Mucosa of stomach (tissue), 1 donor: Measurements from ENCODE around the gene MRPL43.
"Not testable (repeated sequence)": the region's sequence is repeated elsewhere in the genome, so short reads cannot be mapped to it uniquely, and the experiment has no call there.

Experiments
- H3K27me3 ChIP-seq: one replicate; pipeline ENCODE4 v1.7.0; 2013; ENCODE audit warnings: mild to moderate bottlenecking, low read length; ENCODE audit not compliant: control insufficient read depth, insufficient read depth
- H3K36me3 ChIP-seq: one replicate; pipeline ENCODE4 v1.7.0; 2013; ENCODE audit warnings: low read length; ENCODE audit not compliant: control insufficient read depth, insufficient read depth
- H3K4me1 ChIP-seq: one replicate; pipeline ENCODE4 v1.7.0; 2013; ENCODE audit warnings: mild to moderate bottlenecking, low read length; ENCODE audit not compliant: control insufficient read depth, insufficient read depth
- H3K4me3 ChIP-seq: one replicate; pipeline ENCODE4 v1.7.0; 2013; ENCODE audit warnings: low read length
- H3K9ac ChIP-seq: one replicate; pipeline ENCODE4 v1.7.0; 2013; ENCODE audit warnings: mild to moderate bottlenecking, low read length, moderate library complexity
- H3K9me3 ChIP-seq: one replicate; pipeline ENCODE4 v1.7.0; 2013; ENCODE audit warnings: mild to moderate bottlenecking, low read length, moderate library complexity; ENCODE audit not compliant: control insufficient read depth
- donor health status: Pancreatic carcinoma.

The MRPL43 gene

DNA sequence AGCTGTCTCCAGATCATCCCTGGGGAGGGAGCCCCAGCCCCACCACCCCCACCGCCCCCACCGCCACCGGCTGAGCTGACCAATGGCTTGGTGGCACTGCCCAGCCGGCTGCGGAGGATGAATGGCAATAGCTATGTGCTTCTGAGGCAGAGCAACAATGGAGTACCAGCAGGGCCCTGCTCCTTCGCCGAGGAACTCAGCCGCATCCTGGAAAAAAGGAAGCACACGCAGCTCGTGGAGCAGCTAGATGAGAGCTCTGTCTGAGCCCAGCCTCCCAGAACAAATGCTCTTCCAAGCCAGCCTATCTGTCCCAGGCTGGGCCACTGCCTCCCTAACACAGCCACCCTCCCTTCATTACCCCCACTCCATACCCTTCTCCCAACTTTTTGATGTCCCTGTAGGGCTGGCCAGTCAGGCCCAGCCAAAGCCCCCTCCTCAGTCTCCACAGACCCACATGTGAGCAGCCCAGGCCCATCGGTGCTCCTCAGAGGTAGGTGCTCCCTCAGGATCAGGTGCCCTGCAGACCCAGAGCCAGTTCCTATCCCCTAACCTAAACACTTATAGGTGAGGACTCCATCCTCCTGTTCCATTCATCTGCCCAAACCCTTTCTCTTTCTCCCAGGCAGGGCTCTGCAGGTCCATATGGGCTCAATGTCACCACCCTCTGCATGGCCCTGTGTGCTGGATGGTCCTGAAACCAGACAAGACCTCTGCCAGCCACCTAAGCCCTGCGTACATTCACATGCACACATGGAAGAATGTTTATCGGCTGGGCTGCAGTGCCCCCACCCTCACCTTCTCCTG is 3.2 kb downstream of the MRPL43 start:
- peaks cover 8% of the 10 kb centered on the region for H3K36me3 ChIP-seq
- no peak overlapping the region for H3K9ac ChIP-seq
- H3K4me3 ChIP-seq: no peak overlapping the region
- H3K4me1 ChIP-seq: peaks cover 17% of the 10 kb centered on the region
- H3K27me3 ChIP-seq: no peaks in the 10 kb centered on the region
- no peaks in the 10 kb centered on the region for H3K9me3 ChIP-seq

DNA sequence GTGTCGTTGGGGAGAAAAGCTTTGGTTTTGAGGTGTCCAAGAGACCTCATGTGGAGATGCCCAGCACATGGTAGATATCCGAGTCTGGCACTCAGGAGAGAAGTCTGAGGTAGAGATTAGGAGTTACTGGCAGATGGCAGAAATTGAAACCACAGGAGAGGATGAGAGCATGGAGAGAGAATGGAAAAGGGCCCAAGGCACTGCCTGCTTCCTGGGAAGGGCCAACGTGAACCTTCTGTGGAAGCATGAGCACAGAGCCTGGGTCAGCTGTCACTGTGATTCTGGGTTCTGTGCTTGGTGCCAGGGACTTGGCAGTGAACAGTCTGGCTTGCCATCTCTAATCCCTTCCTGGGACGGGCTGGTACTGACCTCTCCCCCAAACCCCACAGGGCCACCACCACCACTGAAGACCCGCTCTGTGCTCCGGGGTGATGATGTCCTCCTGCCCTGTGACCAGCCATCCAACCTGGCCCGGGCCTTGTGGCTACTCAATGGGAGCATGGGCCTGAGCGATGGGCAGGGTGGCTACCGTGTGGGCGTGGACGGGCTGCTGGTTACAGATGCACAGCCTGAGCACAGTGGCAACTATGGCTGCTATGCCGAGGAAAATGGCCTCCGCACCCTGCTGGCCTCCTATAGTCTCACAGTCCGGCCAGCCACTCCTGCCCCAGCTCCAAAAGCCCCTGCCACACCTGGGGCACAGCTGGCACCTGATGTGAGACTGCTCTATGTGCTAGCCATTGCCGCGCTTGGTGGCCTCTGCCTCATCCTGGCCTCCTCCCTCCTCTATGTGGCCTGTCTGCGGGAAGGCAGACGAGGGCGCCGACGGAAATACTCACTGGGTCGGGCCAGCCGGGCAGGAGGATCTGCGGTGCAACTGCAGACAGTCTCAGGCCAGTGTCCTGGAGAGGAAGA is 4.1 kb downstream of the MRPL43 start:
- H3K9me3 ChIP-seq: no peaks in the 10 kb centered on the region
- no peak overlapping the region for H3K9ac ChIP-seq
- H3K4me1 ChIP-seq: peaks cover 15% of the 10 kb centered on the region
- H3K4me3 ChIP-seq: no peak overlapping the region
- peaks cover 8% of the 10 kb centered on the region for H3K36me3 ChIP-seq
- no peaks in the 10 kb centered on the region for H3K27me3 ChIP-seq

DNA sequence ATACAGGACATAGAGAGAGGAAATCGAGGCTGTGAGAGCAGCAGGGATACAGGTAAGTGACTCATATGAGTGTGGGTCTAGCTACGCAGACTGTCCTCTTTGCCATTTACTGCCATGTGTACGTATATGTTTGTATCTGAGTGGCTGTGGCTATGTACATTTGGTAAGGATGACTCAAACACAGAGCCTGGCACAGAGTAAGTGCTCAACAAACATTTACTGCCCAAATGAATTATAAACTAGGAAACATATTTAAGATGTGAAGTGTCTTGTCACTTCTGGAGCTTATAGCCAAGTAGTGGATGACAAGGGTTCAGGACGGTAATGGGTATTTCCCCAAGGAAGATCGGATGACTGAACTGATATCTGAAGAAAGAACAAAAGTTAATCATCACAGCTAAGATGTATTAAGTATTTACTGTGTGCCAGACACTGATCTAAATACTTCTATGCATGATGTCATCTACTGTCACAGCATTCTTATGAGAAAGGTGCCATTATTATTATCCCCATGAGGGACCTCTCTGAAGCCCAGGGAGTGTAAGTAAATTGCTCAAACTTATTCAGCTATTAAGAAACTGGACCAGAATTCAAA is 6.0 kb downstream of the MRPL43 start:
- H3K9me3 ChIP-seq: no peaks in the 10 kb centered on the region
- no peak overlapping the region for H3K9ac ChIP-seq
- H3K27me3 ChIP-seq: no peaks in the 10 kb centered on the region
- H3K4me3 ChIP-seq: no peak overlapping the region
- H3K36me3 ChIP-seq: peaks cover 10% of the 10 kb centered on the region
- H3K4me1 ChIP-seq: peaks cover under 1% of the 10 kb centered on the region

DNA sequence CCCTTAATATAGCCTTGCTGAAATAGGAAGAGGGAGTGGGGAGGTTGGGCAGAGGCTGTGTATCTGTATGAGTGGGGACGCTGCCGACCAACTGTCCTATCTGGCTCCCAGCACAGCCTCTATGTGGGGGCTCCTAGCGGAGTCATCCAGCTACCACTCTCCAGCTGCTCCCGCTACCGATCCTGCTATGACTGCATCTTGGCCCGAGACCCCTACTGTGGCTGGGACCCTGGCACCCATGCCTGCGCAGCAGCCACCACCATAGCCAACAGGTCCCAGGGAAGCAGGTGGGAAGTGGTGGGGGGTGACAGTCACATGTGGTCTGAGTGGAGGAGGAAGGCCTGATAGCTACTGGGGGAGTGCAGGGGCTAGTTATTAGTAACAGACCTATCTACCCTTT is 6.6 kb downstream of the MRPL43 start:
- Histone ChIP-seq H3K9ac (no peak overlapping the region), H3K4me1 (no peaks in the 10 kb centered on the region), H3K4me3 (no peak overlapping the region), H3K36me3 (peaks cover 14% of the 10 kb centered on the region), H3K9me3 (no peaks in the 10 kb centered on the region), H3K27me3 (no peaks in the 10 kb centered on the region)

DNA sequence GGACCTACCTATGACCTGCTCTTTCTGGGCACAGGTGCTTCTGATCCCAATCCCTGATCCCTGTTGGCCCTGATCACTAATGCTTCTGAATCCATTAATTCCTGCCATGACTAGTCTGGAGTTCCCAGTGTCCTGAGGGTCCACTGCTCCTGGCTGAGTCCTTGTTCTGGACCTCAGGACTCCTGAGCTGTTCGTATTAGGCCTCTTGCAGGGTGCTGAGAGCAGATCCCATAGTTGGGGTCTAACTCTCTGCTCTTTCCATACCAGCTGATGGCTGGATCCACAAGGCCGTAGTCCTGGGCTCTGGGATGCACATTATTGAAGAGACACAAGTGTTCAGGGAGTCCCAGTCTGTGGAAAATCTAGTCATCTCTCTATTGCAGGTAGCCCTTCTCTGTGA is 7.0 kb downstream of the MRPL43 start:
- no peaks in the 10 kb centered on the region for H3K9me3 ChIP-seq
- no peaks in the 10 kb centered on the region for H3K4me1 ChIP-seq
- peaks cover 14% of the 10 kb centered on the region for H3K36me3 ChIP-seq
- H3K4me3 ChIP-seq: no peak overlapping the region
- no peak overlapping the region for H3K9ac ChIP-seq
- H3K27me3 ChIP-seq: no peaks in the 10 kb centered on the region

DNA sequence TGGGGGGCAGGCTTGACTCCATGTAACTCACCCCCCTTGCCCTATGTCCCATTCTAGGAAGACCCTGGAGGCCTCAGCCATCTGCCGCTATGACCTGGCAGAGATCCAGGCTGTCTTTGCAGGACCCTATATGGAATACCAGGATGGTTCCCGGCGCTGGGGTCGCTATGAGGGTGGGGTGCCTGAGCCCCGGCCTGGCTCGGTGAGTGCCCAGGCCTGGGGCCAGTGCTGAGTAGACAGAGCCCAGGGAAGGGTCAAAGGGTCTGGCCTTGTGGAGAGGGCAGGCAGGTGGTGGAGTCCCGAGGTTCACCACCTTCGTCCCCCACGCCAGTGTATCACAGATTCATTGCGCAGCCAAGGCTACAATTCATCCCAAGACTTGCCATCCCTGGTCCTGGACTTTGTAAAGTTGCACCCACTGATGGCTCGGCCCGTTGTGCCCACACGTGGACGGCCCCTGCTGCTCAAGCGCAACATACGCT is 7.5 kb downstream of the MRPL43 start:
- Histone ChIP-seq H3K9me3 (no peaks in the 10 kb centered on the region), H3K4me3 (no peak overlapping the region), H3K4me1 (no peaks in the 10 kb centered on the region), H3K27me3 (no peaks in the 10 kb centered on the region), H3K36me3 (peaks cover 14% of the 10 kb centered on the region), H3K9ac (no peak overlapping the region)

DNA sequence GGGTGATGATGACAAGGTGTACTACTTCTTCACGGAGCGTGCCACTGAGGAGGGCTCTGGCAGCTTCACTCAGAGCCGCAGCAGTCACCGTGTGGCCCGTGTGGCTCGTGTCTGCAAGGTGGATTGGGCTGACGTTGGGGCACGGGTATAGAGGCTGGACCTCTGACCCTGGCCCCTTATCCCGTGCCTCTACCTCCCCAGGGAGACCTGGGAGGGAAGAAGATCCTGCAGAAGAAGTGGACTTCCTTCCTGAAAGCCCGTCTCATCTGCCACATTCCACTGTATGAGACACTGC is 8.4 kb downstream of the MRPL43 start:
- no peak overlapping the region for H3K4me3 ChIP-seq
- no peaks in the 10 kb centered on the region for H3K9me3 ChIP-seq
- no peaks in the 10 kb centered on the region for H3K27me3 ChIP-seq
- H3K9ac ChIP-seq: no peak overlapping the region
- no peaks in the 10 kb centered on the region for H3K4me1 ChIP-seq
- H3K36me3 ChIP-seq: peaks cover 14% of the 10 kb centered on the region

DNA sequence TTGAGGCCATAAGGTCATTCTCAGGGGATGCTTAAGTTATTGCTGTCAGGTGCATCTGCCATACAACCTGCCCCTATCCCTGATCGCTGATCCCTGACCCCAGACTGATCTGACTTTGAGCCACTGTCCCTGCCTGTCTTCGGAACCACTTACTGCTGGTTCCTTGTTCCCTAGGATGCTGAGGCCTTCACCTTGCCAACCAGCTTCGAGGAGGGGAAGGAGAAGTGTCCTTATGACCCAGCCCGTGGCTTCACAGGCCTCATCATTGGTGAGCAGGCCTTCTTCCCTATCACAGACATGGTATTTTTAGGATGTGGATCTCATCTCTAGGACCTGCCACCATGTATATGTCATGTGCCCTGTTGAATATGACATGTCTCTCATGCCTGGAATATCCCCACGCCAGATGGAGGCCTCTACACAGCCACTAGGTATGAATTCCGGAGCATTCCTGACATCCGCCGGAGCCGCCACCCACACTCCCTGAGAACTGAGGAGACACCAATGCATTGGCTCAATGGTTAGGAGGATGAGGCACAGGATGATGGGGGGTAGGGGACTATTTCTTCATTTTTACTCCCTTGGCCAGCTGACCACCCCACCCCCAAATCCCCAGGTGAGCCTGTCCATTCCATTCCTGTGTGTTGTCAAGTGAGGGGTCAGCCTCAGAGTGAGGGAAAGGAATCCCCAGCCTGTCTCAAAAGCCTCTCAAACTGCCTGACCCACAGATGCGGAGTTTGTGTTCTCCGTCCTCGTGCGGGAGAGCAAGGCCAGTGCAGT is 9.0 kb downstream of the MRPL43 start:
- no peaks in the 10 kb centered on the region for H3K27me3 ChIP-seq
- peaks cover 14% of the 10 kb centered on the region for H3K36me3 ChIP-seq
- no peak overlapping the region for H3K4me3 ChIP-seq
- no peak overlapping the region for H3K9ac ChIP-seq
- no peaks in the 10 kb centered on the region for H3K9me3 ChIP-seq
- no peaks in the 10 kb centered on the region for H3K4me1 ChIP-seq

DNA sequence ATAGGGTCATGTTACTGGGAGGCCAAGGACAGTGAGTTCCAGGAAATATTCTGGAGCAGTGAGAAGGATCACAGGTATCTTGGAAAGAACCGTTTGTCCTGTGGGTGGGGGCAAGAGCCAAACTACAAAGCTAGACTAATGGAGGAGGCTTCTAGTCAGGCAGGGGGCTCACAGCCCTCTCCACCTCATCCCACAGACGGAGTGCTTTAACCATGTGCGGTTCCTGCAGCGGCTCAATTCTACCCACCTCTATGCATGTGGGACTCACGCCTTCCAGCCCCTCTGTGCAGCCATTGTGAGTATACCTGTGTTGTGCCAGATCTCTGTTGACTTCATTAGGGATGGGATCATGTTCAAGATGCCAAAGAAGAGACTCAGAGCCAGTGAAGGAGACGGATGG is 9.9 kb downstream of the MRPL43 start:
- Histone ChIP-seq H3K36me3 (peaks cover 14% of the 10 kb centered on the region), H3K9ac (no peak overlapping the region), H3K4me3 (no peak overlapping the region), H3K9me3 (no peaks in the 10 kb centered on the region), H3K4me1 (peaks cover 7% of the 10 kb centered on the region), H3K27me3 (no peaks in the 10 kb centered on the region)

DNA sequence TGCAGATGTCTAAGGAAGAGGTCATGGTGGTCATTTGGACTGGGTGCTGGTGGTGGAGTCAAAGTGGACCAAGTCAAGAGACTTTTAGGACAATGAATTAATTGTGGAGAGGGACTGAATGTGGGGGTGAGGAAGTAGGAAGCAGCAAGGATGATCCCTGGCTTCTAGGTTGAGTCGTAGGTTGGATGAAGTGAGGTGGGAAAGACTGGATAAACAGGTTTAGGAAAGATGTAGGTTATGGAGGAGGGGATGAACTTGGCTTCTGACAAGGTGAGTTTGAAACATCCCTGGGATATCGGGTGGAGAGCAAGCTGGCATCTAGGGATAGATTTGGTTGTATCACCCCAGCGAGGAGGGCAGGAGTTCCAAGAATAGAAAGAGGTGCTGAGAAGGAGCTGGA is 10.4 kb downstream of the MRPL43 start:
- Histone ChIP-seq H3K36me3 (peaks cover 14% of the 10 kb centered on the region), H3K4me1 (peaks cover 13% of the 10 kb centered on the region), H3K9ac (no peak overlapping the region), H3K4me3 (no peak overlapping the region), H3K27me3 (no peaks in the 10 kb centered on the region), H3K9me3 (no peaks in the 10 kb centered on the region)

DNA sequence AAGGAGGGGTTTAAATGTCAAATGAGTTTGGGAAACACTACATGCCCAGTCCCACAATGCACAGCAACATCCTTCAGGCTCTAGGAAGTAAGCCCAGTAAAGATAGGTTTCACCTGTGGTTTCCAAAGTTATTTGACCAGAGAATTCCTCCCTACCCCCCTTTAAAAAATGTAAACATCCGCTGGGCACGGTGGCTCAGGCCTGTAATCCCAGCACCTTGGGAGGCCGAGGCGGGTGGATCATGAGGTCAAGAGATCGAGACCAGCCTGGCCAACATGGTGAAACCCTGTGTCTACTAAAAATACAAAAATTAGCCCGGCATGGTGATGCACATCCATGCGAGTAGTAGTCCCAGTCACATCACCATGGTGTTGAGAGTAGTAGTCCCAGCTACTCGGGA is 11.9 kb downstream of the MRPL43 start:
- Histone ChIP-seq H3K36me3 (peaks cover 14% of the 10 kb centered on the region), H3K4me1 (peaks cover 28% of the 10 kb centered on the region)
- not testable (repeated sequence) for H3K27me3 ChIP-seq, H3K9me3 ChIP-seq, H3K4me3 ChIP-seq, H3K9ac ChIP-seq
